ENCODE data around the gene SPO11.

DNA sequence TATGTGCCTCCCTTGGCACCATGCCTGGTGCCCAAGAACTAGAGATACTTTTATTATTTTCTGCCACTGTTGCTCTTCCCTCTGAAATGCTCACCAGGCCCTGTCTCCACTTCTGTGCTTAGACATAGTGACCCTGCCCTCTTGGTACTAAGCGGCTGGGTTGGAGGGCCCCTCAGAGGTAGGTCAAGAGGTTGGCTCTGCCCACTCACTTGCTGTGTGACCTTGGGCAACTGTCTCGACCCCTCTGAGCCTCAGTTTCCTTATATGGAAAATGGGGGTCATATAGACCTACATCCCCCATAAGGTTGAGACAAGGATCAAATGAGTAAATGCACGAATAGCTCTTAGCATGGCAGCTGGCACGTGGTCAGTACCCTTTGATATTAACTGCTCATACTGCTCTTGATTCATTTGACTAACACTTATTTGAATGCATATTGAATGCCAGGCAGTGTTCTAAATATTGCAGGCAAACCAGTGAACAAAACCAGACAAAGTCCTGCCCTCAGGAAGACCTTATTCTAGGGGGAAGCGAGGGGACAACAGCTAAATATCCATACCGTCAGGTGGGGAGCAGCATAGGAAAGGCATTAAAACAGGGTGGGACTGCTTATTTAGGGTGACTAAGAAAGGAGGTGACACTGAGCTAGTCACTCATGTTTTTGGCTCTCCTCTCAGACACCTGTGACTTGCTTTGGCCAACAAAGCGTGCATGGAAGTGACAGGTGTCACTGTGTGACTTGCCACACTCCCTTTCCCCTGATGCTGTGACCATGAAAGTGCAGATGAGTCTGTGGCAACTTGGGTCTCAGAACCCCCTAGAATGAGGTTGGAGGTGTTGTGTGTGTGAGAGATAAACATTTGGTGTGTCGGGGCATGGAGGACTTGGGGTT lies 14.3 kb upstream of the SPO11 start:
- no peak for TF ChIP-seq CTCF (IDR thresholded peaks at IDR 0.05)
- no peak for TF ChIP-seq POLR2A (IDR thresholded peaks at IDR 0.05)
- no peak for TF ChIP-seq POLR2AphosphoS5 (IDR thresholded peaks at IDR 0.05)
